PC-3 (cell line): ENCODE measurements around the gene TMEM229B. TPM values are rescaled to one million over a fixed set of nuclear protein-coding genes. Genes with fewer than 3 reads are reported as not detected.

Source experiments
- ATAC-seq: fragments of 200-7000 bp; cut with Tn5 transposase; 2 replicates; pipeline ENCODE4 v1.9.1; 2020; ENCODE audit warnings: mild to moderate bottlenecking, moderate library complexity
- Bru-seq: library from RNA; stranded (reverse); fragments of 400-500 nt; gene quantifications from one replicate; lab custom pipeline; 2021; lab: Mats Ljungman, UMichigan
- BruChase-seq, 2 experiments: library from RNA; stranded (reverse); fragments of 400-500 nt; gene quantifications; one replicate each; lab custom pipeline; 2021; lab: Mats Ljungman, UMichigan
- BruUV-seq: library from RNA; stranded (reverse); fragments of 400-500 nt; replicated peaks from 2 replicates; lab custom pipeline; 2021; lab: Mats Ljungman, UMichigan
- CTCF ChIA-PET: fragments of 300-600 bp; sonication (Branson Sonifier 250); formaldehyde crosslinking; loops from one replicate; lab custom pipeline; 2022; ENCODE audit warnings: antibody characterized with exemption; lab: Charles Lee
- POLR2A ChIA-PET: fragments of 300-600 bp; sonication (Branson Sonifier 250); formaldehyde crosslinking; loops from one replicate; lab custom pipeline; 2022; ENCODE audit warnings: antibody characterized with exemption; ENCODE audit not compliant: unreplicated experiment; lab: Charles Lee
- DNase-seq: peaks from one replicate; pipeline ENCODE4 v3.0.0-alpha.2; 2015
- H2AFZ ChIP-seq: fragments of 300-600 bp; sonication (generic); 2 replicates; pipeline ENCODE4 v1.6.0; 2016; ENCODE audit warnings: antibody characterized with exemption, low read length
- H3F3A ChIP-seq: fragments of 300-600 bp; sonication (generic); one replicate; pipeline ENCODE4 v1.6.0; 2017; ENCODE audit warnings: antibody characterized with exemption, low read length, control low read depth, mild to moderate bottlenecking; ENCODE audit not compliant: unreplicated experiment
- H3K27ac ChIP-seq: fragments of 300-600 bp; sonication (generic); 2 replicates; pipeline ENCODE4 v1.5.1; 2016; ENCODE audit warnings: mild to moderate bottlenecking, low read length
- H3K27me3 ChIP-seq: fragments of 300-600 bp; sonication (generic); 2 replicates; pipeline ENCODE4 v1.6.1; 2016; ENCODE audit warnings: low read length, mixed read lengths
- H3K36me3 ChIP-seq: fragments of 300-600 bp; sonication (generic); 2 replicates; pipeline ENCODE4 v1.6.1; 2016; ENCODE audit warnings: low read depth, mixed run types, low read length, mixed read lengths
- H3K4me1 ChIP-seq: fragments of 300-600 bp; sonication (generic); 2 replicates; pipeline ENCODE4 v1.5.1; 2016; ENCODE audit warnings: low read length; ENCODE audit not compliant: insufficient read depth
- H3K4me2 ChIP-seq: fragments of 300-600 bp; sonication (generic); 2 replicates; pipeline ENCODE4 v1.6.0; 2016; ENCODE audit warnings: low read length
- H3K4me3 ChIP-seq: fragments of 300-600 bp; sonication (generic); 2 replicates; pipeline ENCODE4 v1.5.1; 2016; ENCODE audit warnings: mild to moderate bottlenecking, low read length, mixed read lengths
- H3K79me2 ChIP-seq: fragments of 300-600 bp; sonication (generic); 2 replicates; pipeline ENCODE4 v1.6.1; 2017; ENCODE audit warnings: low read length, mixed read lengths
- H3K9ac ChIP-seq: fragments of 300-600 bp; sonication (generic); 2 replicates; pipeline ENCODE4 v1.6.0; 2016; ENCODE audit warnings: mild to moderate bottlenecking, low read length
- H3K9me2 ChIP-seq: fragments of 300-600 bp; sonication (generic); replicated peaks from 2 replicates; pipeline ENCODE4 v1.6.1; 2016; ENCODE audit warnings: mixed run types, low read length, mixed read lengths
- H3K9me3 ChIP-seq: fragments of 300-600 bp; sonication (generic); 2 replicates; pipeline ENCODE4 v1.6.1; 2016; ENCODE audit warnings: low read length, mixed read lengths
- H4K20me1 ChIP-seq: fragments of 300-600 bp; sonication (generic); 2 replicates; pipeline ENCODE4 v1.6.1; 2016; ENCODE audit warnings: low read length, mixed read lengths
- EZH2 ChIP-seq: fragments of 300-600 bp; sonication (generic); IDR thresholded peaks from one replicate; pipeline ENCODE4 v1.6.1; 2017; ENCODE audit warnings: antibody characterized with exemption, mild to moderate bottlenecking, low read length; ENCODE audit not compliant: unreplicated experiment
- EZH2phosphoT487 ChIP-seq: fragments of 300-600 bp; sonication (generic); IDR thresholded peaks from 2 replicates; pipeline ENCODE4 v1.6.1; 2018; ENCODE audit warnings: mild to moderate bottlenecking, antibody characterized with exemption, low read length, borderline replicate concordance
- intact Hi-C: fragments of 100-400 bp; cut with micrococcal nuclease; formaldehyde crosslinking; loops from 2 replicates; pipeline ENCODE4 v1.9.0; 2023
- long read RNA-seq: library from polyadenylated mRNA; unstranded; transcript quantifications from one replicate; pipeline ENCODE4 v2.0.0, GENCODE V29; 2021; ENCODE audit not compliant: unreplicated experiment
- total RNA-seq: library from RNA; depleted of rRNA; stranded (reverse); fragments of >200 nt; gene quantifications from 2 replicates; pipeline ENCODE4 v1.2.3, GENCODE V29; 2014; rRNA removed
- TF ChIP-seq, protein P1 (sequence below): fragments of 300-600 bp; sonication (generic); conservative IDR thresholded peaks from 2 replicates; pipeline ENCODE4 v1.5.1; 2017; ENCODE audit warnings: antibody characterized with exemption, low read depth, mild to moderate bottlenecking, low read length

TMEM229B gene
- total RNA-seq (not detected in 2 replicates), Bru-seq, nascent RNA (percentile 21 among the genes with signal in this experiment), BruChase-seq, experiment 1, labeled RNA remaining after a 6-hour chase (percentile 18 among the genes with signal in this experiment), BruChase-seq, experiment 2, labeled RNA remaining after a 2-hour chase (percentile 20 among the genes with signal in this experiment)
- long read RNA-seq, full-length matches to known transcripts = 1 of 2 reads
- long read RNA-seq, partial matches to known transcripts = 0 of 2 reads
- long read RNA-seq, other reads (novel, unspliced or antisense) = 1 of 2 reads

- peaks cover 7% of the 10 kb centered on the region; the same call in 1 of the 2 replicates for H3K9me3 ChIP-seq
- H3K4me1 ChIP-seq = no peaks in the 10 kb centered on the region
- H3K27ac ChIP-seq = no peak within 1 kb of the TSS
- H3K36me3 ChIP-seq = no peaks in the 10 kb centered on the region
- POLR2A ChIA-PET = no interaction called here
- intact Hi-C loops = no loop called here
- no peak within 1 kb of the TSS for H3K4me3 ChIP-seq
- no peaks in the 10 kb centered on the region; the same call in 1 of the 2 replicates for H3K27me3 ChIP-seq
- H3K79me2 ChIP-seq = no peaks in the 10 kb centered on the region
- no peak within 1 kb of the TSS for H2AFZ ChIP-seq
- CTCF ChIA-PET = no interaction called here
- H3K9me2 ChIP-seq = no peaks in the 10 kb centered on the region
- BruUV-seq = no TSS peak
- H3K4me2 ChIP-seq = no peak within 1 kb of the TSS
- no peaks in the 10 kb centered on the region for H3F3A ChIP-seq
- no peak for ATAC-seq
- TF ChIP-seq EZH2phosphoT487 = no peak
- no peak for TF ChIP-seq EZH2
- TF ChIP-seq, protein P1, sequence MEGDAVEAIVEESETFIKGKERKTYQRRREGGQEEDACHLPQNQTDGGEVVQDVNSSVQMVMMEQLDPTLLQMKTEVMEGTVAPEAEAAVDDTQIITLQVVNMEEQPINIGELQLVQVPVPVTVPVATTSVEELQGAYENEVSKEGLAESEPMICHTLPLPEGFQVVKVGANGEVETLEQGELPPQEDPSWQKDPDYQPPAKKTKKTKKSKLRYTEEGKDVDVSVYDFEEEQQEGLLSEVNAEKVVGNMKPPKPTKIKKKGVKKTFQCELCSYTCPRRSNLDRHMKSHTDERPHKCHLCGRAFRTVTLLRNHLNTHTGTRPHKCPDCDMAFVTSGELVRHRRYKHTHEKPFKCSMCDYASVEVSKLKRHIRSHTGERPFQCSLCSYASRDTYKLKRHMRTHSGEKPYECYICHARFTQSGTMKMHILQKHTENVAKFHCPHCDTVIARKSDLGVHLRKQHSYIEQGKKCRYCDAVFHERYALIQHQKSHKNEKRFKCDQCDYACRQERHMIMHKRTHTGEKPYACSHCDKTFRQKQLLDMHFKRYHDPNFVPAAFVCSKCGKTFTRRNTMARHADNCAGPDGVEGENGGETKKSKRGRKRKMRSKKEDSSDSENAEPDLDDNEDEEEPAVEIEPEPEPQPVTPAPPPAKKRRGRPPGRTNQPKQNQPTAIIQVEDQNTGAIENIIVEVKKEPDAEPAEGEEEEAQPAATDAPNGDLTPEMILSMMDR = no peak
- H4K20me1 ChIP-seq = no peaks in the 10 kb centered on the region
- H3K9ac ChIP-seq = no peak within 1 kb of the TSS
- no peak for DNase-seq
These were observed at the start of gene TMEM229B for GRCh38 chr14:67487937-67488893. TSS of gene TMEM229B (minus strand) at chr14:67488721. CDS start at chr14:67473923, 14,798 bp downstream.

- TF ChIP-seq, protein P1 = no peak
- TF ChIP-seq EZH2phosphoT487 = no peak
- no peak for TF ChIP-seq EZH2
These were observed 49.2 kb upstream of the TMEM229B start for GRCh38 chr14:67537736-67538135.

More at GRCh38 chr14:67537736-67538135, 49.2 kb upstream of the TMEM229B start:
- Histone ChIP-seq H2AFZ (no peak overlapping the region), H3K36me3 (no peaks in the 10 kb centered on the region), H3F3A (no peaks in the 10 kb centered on the region), H3K9me2 (no peaks in the 10 kb centered on the region), H4K20me1 (no peaks in the 10 kb centered on the region), H3K27ac (no peak overlapping the region), H3K27me3 (no peaks in the 10 kb centered on the region), H3K4me2 (no peak overlapping the region), H3K79me2 (no peaks in the 10 kb centered on the region), H3K4me1 (peaks cover 6% of the 10 kb centered on the region; the same call in 1 of the 2 replicates), H3K9ac (no peak overlapping the region), H3K9me3 (no peaks in the 10 kb centered on the region), H3K4me3 (no peak overlapping the region)
- ChIA-PET POLR2A (no interaction called here), CTCF (interaction anchor here (1.1 kb wide), 1 partner anchor 11 kb away, joined by 7 read pairs; no protein-coding TSS in a partner anchor)
- ATAC-seq (no peak), DNase-seq (no peak)
- intact Hi-C loops = no loop called here
- BruUV-seq = no TSS peak
